IPS-NIHi11 (cell line): ENCODE data around the gene TUBGCP2.

Source experiments
- DNase-seq: peaks from one replicate; pipeline ENCODE4 v3.0.0; 2012; ENCODE audit warnings: mixed read lengths, low spot score

TUBGCP2 gene

GRCh38 chr10:133278577-133279265 is 30.0 kb downstream of the TUBGCP2 start:
- DNase-seq: no peak

GRCh38 chr10:133277993-133278576 is 30.6 kb downstream of the TUBGCP2 start:
- no peak for DNase-seq

- no peak for DNase-seq
These were observed 31.2 kb downstream of the TUBGCP2 start for GRCh38 chr10:133277277-133277992.

- peak; percentile 99 for DNase-seq
These were observed 32.1 kb downstream of the TUBGCP2 start, which contains the start of gene ADAM8 for GRCh38 chr10:133276435-133277201. Gene ADAM8 (minus strand): TSS chr10:133276868. CDS start chr10:133276817, 51 bp downstream.

GRCh38 chr10:133276100-133276434 is 32.6 kb downstream of the TUBGCP2 start:
- DNase-seq: no peak

GRCh38 chr10:133275684-133276092 is 33.0 kb downstream of the TUBGCP2 start:
- DNase-seq: no peak

- no peak for DNase-seq
These were observed 33.7 kb downstream of the TUBGCP2 start for GRCh38 chr10:133274751-133275683.

- DNase-seq: no peak
These were observed 35.0 kb downstream of the TUBGCP2 start for GRCh38 chr10:133273534-133274143.

- no peak for DNase-seq
These were observed 35.7 kb downstream of the TUBGCP2 start for GRCh38 chr10:133272964-133273420.

- no peak for DNase-seq
These were observed 36.2 kb downstream of the TUBGCP2 start for GRCh38 chr10:133272301-133272963.

GRCh38 chr10:133271521-133272300 is 37.0 kb downstream of the TUBGCP2 start:
- peak; percentile 70 for DNase-seq

GRCh38 chr10:133270773-133271297 is 37.8 kb downstream of the TUBGCP2 start:
- no peak for DNase-seq

- DNase-seq: no peak
These were observed 38.5 kb downstream of the TUBGCP2 start for GRCh38 chr10:133270204-133270603.

GRCh38 chr10:133269367-133269766 is 39.3 kb downstream of the TUBGCP2 start:
- DNase-seq: no peak

GRCh38 chr10:133268532-133268931 is 40.1 kb downstream of the TUBGCP2 start:
- no peak for DNase-seq

GRCh38 chr10:133267829-133268228 is 40.8 kb downstream of the TUBGCP2 start:
- DNase-seq: no peak

- no peak for DNase-seq
These were observed 41.4 kb downstream of the TUBGCP2 start for GRCh38 chr10:133267293-133267692.

- no peak for DNase-seq
These were observed 42.4 kb downstream of the TUBGCP2 start for GRCh38 chr10:133266056-133266795.
